Activated T-cell treated with anti-CD3 and anti-CD28 coated beads for 48 hours (primary cell): ENCODE data around the gene TSKU.

Source experiments
- DNase-seq: peaks from one replicate; pipeline ENCODE4 v3.0.0-alpha.2; 2020; ENCODE audit warnings: low read depth

The TSKU gene

DNA sequence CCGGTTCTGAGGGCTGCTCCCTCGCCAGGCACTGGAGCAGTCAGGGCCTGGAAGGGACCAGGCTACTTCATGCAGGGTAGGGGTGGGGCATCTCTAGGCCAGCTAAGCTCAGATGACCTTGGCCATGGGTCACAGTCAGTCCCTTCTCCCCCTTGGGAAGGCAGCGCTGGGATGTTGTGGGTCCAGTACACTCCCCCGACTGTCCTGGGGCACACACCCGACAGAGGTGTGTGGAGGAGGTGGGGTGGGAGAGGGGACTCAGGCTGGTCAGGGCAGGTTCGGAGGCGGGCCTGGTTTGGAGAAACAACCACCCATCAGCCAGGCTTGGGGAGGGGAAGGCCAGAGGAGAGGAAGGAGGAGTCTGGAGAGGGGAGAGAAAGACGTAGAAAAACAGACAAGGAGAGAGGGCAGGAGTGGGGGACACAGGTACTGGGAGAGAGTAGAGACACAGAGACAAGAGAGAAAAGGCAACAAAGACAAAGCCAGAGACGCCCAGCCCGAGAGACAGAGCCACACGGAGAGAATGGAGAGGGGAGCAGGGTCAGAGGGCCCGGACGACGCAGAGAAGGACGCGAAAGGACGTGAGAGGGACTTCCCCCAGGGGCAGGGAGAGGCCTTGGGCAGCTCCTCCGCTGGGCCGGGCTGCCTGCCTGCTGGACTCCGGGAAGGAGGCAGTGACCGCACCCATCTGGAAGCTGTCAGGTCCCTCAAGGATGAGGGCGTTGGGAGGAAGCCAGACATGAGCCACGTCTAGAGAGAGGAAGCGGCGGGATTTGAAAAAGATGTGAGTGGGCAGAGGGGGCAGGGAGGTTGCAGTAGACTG, 30.6 kb upstream of the TSKU start:
- DNase-seq: no peak

DNA sequence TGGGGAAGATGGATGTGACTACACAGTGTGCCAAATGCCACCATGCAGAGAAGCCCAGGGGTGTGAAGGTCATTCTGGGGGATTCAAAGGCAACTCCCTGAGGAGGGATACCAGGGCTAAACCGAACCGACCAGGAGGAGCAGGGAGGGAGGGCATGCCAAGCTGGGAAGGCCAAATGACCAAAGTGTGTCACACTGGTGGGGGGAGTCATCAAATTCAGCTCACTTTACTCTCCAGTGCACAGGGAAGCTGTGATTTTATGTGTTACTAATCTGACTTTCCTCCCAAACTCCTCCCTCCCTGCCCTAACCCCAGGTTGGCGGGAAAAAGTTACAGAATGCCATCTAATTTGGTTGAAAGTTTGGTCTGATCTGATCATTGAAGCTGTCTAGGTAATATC, 29.7 kb upstream of the TSKU start:
- DNase-seq: no peak

DNA sequence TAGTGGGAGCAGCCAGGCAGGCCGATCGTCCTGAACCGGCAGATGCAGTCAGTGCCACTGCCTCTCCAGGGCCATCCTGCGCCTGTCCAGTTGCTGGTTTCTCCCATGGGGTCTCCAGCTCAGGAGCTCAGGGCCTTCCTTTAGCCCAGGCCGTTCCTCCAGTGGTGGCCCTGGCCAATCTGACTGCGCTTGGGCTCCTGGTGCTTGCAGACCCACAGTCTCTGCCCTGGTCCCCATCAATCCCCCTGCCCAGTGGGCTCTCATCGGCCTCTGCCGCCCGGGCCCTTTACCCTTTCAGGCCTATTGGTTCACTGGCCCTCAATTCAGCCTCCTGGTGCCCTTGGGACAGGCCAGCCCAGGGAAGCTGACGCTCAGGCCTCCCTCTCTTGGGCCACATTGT, 29.2 kb upstream of the TSKU start:
- no peak for DNase-seq

DNA sequence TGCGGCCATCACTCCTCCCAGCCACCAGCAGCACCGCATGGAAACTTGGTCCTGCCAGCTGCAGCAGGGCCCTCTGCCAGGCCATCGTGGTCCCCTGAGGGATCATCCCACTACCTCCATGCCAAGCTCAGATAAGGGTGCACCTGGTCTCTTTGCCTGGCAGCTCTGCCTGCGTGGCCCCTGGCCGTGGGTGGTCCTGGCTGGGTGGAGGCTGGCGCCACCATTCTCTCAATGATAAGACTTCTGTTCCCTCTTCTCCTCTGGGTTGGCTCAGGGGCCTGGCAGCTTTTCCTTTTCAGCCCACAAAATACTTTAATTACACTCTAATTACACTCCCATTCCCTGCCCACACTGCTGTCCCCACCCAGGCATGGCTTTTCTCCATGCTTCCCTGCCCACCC, 26.8 kb upstream of the TSKU start:
- no peak for DNase-seq

DNA sequence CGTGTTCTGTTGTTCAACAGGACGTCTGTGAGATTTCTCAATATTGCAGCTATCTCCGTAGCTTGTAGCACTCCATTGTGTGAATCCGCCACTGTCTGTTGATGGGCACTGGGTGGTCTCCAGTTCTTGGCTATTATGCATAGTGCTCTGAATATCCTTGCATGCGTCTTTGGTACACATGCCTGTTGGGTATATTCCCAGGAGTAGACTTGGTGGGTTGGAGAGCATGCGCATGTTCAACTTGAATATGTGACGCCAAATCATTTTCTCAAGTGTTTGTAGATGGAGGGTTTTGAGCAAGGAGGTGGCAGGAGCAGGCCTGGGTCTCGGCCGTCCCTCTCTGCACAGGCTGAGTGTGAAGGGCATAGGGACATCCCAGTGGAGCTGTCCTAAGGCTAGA, 24.8 kb upstream of the TSKU start:
- DNase-seq: no peak

DNA sequence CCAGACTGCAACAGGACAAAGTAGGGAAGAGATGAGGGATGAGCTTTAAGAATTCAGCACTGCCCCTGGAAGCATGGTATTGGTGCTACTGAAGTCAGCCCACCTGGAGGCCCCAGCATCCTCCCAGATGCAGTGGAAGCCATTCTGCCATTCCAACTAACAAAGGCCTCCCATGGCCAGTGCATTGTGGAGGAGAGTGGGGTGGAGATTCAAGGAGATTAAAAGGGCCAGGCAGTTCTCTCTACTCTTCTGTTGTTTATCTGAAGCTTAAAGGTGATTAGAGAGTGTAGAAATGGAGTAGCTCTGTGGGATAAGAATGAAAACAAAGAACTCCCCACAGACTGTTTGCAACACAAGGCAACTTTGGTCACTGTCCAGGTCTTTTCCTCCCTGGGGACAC, 24.1 kb upstream of the TSKU start:
- DNase-seq: no peak

DNA sequence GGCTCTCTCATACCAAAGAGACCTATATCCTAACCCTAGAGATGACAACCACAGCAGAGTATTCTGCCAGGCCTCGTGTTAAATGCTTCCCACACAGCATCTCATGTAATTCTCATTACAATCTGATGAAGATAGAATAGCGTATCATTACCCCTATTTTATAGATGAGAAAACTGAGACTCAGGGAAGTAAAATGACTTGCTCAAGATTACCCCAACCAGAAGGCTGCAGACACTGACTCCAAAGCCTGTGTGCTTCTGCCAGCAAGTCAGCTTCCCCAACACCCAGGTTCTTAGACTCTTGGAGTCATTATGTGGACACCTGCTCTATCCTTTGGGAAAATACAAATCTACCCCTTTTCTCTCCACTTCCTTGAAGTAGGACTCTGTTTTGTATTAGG, 23.6 kb upstream of the TSKU start:
- DNase-seq: no peak

DNA sequence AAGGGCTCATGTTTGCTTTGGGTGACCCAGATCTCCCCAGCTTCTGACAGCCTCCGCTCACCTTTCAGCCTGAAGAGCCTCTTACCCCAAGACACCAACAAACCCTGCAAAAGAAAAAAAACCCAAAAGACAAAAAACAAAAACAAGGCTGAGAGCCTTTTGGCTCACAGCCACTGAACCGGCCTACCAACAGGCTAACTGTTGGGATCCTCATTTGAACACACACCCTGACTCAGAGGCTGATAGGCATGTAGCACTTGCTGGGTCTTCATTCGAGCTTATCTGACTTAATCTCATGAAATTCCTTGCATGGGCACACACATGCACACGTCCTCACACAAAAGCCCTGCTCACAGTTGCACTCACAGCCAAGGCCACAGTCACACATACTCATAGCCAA, 22.9 kb upstream of the TSKU start:
- DNase-seq: no peak

DNA sequence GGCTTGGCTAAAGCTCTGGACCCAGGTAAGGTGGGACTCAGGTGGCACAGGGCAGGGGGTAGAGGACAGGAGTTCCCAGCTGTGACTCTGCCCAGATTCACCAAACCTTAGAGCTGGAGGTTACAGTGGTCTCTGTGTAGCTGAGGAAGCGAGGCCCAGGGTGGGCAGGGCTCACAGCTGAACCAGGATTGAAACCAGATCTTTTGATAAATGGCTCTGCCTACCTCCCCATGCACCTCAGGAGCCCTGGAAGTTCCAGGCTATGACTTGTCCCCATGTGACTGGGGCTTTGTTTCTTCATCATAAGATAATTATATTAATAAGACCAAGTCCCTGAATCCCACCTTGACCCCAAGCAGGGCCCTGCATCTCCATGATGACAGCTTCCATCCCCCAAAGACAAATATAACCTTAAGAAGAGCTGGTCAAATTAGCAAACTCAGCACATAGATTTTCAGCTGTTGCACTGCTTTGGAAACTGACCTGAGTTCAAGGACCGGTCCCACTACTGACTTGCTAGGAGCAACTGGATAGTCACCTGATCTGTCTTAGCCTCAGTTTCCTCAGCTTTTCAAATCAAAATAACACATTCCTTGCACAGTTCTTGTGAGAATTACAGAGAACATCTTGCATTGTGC, 21.3 kb upstream of the TSKU start:
- DNase-seq: no peak

DNA sequence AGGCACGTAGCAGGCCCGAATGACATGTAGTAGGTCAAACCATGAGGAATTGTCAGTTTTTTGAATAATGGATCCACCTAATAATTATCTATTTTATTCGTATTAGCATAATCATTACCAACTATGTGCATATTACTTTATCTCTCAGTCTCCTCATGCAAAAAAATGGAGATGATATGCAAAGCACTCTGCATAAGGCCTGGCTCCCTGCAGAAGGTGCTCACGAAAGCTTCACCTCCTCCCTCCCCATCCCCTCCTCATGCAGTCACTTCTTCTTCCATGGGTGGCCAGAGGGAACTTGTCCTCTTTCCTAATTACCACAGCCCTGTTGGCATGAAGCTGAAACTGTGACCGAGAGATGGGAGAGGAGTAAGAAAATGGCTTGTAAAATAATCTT, 20.8 kb upstream of the TSKU start:
- DNase-seq: no peak

DNA sequence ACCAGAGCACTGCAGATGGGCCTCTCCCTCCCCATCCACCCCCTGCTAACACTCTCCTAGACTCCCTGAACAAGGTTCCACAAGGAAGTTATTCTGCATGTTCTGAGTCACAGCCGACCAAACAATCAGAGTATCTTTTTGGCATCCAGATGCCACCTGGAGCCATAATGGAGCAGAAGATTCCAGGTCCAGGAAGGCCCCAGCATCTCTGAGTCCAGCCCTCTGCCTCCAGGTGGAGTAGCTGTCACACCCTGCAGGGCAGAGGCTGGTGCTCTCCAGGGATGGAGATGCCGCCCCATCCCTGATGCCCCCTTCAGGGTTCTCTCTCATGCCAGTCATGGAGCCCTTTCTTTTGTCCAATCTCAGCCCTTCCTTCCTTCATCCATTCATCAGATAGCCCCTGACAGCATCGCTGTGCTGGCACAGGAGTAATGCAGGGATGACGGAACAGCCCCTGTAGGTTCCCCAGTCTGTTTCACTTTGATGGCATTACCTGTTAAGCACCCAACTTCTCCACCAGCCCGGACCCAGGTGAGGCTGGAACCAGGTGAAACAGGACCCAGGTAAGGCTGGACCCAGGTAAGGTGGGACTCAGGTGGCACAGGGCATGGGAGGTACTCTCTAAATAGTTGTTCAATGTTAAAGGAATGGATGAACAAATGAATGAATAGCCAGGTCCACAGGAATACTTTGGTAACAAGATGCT, 20.1 kb upstream of the TSKU start:
- no peak for DNase-seq

DNA sequence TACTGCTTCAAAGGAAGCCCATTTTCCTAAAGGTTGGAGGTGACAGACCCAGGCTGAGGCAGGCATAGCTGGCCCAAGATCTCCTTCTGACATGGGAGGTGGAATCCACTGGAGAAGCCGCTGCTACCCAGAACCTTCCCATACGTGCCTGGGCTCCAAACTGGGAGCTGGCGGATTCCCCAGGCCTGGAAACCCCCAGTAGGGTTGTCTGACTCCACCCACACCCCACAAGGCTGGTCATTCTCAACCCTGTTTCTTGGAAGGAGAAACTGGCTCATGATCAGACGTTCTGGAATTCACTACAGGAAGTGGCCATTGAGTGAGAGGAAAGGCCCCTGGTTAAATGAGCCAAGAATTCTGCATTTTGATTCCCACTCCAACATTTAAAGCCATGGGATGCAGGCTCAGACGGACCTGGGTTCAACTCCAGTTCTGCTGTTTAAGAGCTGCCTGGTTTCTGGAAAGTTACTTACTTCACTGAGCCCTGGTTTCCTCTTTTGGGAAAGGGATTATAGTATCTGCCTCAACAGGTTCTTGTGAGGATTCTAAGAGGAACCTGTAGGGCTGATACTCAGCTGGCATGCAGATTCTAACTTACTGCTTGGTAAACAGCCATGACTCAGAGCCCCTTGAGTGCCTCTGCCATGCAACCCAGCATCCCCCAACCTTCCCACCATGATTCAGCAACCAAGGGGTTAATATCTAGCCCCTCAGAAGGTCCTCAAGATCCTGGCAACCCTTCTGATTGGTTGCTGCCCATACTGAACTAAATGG, 19.4 kb upstream of the TSKU start:
- no peak for DNase-seq

DNA sequence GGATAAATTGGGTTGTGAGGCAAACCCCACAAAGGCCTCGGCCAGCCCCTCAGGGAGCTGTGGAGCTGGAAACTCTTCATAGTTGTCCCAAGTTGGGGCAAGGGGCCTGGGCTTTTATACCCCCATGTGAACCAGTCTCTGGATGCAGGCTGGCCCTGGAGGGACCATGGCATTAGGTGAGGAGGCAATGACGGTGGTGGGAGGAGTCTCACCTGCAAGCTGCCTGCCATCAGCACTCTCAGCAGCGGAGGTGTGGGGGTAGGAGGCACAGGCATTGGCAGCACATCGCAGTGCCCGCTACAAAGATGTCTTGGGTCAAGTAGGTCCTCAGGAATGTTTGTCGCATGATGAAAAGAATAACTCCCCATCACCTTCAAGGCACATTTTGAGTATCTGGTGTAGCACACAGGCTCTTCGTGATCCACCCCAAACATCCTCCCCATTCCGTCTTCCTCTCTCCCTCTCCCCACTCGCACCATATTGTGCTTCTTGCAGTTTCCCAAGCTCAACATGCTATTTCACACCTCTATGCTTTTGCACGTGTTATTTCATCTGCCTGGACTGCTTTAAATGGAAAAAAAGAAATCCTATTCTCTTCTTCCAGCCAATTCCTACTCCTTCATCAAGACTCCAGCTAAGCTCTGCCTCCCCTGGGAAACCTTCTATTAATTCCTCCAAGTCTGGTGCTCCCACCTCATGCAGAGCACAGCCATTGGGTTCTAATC, 18.1 kb upstream of the TSKU start:
- no peak for DNase-seq

DNA sequence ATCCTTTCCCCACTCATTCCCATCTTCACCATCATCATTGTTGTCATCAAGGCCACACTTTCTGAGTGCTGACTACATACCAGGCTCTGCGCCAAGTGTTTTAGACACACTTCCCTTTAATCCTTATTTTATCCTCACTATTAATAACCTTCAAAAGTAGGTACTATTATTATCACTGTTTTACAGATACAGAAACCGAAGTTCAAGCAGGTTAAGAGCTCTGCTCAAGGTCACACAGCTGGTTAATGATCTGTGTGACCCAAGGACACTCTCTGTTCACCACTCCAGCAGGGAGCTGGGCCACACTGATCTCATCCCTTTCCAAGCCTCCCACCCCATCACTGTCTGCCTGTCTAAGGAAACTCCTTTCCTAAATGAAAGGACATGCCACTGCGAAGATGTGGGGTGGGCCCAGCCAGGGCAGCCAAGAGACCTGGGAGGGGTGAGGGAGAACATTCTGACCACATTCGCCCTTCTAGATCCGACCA, 17.2 kb upstream of the TSKU start:
- DNase-seq: no peak

DNA sequence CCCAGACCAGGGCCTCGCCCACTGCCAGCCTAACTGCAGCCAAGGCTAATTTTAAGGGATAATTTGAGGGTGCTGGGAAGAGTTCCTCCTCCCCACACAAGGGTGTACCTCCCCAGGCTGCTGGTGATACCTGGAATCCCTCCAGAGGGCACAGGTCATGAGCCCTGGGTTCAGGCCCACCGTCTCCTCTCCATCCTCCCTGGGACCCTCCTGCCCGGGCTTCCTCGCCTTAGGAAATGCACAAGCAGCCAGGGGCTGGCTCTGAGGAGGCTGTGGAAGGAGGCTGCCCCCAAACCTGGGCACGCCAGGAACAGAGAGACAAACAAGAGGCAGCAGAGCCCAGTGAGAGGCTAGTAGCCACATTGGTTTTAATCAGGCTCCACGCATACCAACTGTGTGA, 16.6 kb upstream of the TSKU start:
- no peak for DNase-seq

DNA sequence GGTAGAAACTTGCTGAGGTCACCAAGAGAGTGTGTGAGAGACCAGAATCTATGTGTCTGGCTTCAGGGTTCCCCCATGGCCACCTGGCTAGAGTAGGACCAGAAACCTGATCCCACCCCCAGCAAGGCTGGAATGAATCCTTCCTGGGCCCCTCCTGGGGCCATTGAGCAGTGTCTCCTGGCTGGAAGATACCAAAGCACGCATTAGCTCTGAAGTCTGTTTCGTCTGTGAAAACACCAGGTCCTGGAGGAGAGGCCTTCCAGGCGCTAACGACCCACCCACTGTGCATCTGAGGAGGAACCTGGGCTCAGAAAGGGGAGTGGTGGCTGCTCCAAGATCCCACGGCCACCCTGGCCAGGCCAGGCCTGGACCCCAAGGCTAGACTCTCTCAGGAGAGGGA, 15.5 kb upstream of the TSKU start:
- no peak for DNase-seq

DNA sequence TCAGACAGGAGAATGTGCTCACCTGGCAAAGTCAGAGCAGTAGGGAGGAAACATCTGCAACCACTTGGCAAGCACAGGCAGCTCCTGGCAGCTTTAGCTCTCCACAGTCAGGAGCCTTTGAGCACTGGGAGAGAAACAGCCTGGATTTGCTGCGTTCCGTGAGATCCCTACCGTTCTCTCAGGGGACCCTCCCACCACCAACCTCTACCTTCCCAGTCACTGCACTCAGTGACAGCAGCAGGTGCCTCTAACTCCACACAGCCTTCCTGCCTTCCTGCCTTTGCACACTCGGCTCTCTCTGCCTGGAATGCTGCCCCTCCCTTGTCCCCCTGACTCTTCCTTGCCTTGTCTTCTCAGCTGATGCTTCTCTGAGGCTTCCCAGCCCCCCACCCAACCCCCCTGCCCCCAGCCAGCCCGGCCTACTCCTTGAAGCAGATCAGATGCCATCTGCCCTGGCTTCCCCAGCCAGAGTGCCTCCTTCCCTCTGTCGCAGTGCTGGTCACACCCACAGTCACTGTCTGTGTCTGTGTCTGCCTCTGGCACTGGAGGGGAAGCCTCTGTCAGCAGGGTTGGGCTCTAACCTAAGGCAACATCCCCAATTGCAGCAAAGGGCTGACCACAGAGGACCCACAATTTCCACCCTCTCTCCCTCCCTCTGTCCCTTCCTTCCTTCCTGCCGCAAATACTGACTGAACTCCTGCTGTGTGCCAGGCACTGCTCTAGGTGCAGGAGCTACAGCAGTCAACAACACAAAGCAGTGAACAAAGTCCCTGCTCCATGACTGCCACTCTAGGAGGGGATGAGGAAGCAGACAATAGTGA, 14.9 kb upstream of the TSKU start:
- no peak for DNase-seq

DNA sequence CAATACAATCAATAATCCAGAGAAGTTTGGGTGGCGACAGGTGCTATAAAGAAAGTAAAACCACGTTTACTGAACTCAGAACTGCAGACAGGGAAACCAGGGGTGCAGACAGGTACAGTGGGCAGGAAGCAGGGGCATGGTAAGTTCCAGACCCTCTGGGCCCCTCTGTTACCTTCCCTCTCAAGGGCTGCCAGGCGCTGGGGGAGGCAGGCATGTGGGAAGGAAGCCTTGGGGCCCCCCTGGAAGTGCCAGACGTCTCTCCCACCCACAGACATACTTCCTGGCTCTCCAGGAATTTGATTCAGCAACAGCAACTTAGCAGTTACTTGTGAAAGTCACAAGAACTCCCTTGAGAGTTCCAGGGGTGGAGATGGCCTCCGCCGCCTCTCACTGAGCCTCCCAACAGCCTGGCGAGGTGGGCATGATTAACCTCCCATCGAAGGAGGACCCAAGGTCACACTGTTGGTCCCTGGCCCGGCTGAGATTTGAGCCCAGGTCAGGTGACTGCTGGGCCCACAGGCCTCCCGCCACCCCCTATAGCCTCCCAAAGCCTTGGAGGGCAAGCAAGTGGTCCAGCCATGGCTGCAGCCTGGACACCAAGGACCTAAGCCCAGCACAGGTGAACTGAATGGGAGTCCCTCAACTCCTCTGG, 14.1 kb upstream of the TSKU start:
- no peak for DNase-seq

DNA sequence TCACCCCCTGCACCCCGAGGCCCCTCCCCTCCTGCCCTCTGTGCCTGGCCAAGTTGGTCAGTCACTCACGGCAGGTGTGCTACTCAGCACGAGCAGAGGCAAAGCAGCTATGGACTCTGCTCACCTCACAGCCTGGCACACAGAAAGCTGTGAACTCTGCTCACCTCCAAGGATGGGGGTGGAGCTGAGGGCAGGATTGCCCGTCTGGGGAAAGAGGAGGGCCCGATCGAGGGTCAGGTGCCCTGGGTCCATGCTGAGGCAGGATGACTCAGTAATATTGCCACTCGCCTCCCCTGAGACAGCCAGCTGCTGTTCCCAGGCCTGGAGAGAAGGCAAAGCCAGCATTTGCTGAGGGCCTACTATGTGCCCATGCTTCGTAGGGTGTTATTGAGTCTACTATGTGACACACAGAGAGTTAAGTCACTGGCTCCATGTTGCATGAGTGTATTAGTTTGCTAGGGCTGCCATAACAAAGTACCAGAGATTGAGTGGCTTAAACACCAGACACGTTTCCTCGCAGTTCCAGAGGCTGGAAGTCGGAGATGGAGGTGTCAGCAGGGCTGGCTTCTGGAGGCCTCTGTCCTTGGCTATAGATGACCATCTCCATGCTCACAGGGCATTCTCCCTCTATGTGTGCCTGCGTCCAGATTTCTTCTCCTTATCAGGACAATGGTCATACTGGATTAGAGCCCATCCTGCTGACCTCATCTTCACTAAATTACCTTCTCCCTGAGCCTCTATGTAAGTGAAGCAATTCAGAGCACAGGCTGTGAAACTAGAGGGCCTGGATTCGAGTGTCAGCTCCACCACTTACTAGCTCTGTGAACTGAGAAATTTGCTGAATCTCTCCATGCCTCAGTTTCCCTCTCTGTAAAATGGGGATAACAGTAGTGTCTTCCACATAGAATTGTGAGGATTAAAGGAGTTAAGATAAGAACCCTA, 13.2 kb upstream of the TSKU start:
- no peak for DNase-seq
